KG1 (cell line): Measurements from ENCODE around the gene PLA2G2D.

ENCODE experiments used
- DNase-seq: peaks from one replicate; lab custom pipeline; 2025; lab: John Stamatoyannopoulos, UW

PLA2G2D gene

GRCh38 chr1:20114021-20114648 is 5.2 kb downstream of the PLA2G2D start:
- DNase-seq = no peak

GRCh38 chr1:20112279-20113000 is 6.9 kb downstream of the PLA2G2D start:
- no peak for DNase-seq

- DNase-seq = no peak
These were observed 7.9 kb downstream of the PLA2G2D start for GRCh38 chr1:20111452-20111851.

- DNase-seq = no peak
These were observed 8.7 kb downstream of the PLA2G2D start for GRCh38 chr1:20110679-20111078.

GRCh38 chr1:20109223-20109856 is 10.0 kb downstream of the PLA2G2D start:
- DNase-seq = no peak

GRCh38 chr1:20108366-20109123 is 10.8 kb downstream of the PLA2G2D start:
- DNase-seq = no peak

- no peak for DNase-seq
These were observed 11.5 kb downstream of the PLA2G2D start for GRCh38 chr1:20107796-20108195.

GRCh38 chr1:20107351-20107750 is 12.0 kb downstream of the PLA2G2D start:
- no peak for DNase-seq

GRCh38 chr1:20105856-20106255 is 13.5 kb downstream of the PLA2G2D start:
- no peak for DNase-seq

- no peak for DNase-seq
These were observed 16.5 kb downstream of the PLA2G2D start for GRCh38 chr1:20102875-20103274.

GRCh38 chr1:20100632-20101355 is 18.5 kb downstream of the PLA2G2D start:
- DNase-seq = no peak

- no peak for DNase-seq
These were observed 19.8 kb downstream of the PLA2G2D start for GRCh38 chr1:20099533-20099932.

GRCh38 chr1:20096840-20097447 is 22.4 kb downstream of the PLA2G2D start:
- no peak for DNase-seq

GRCh38 chr1:20095564-20096434 is 23.5 kb downstream of the PLA2G2D start:
- DNase-seq = no peak

- no peak for DNase-seq
These were observed 25.4 kb downstream of the PLA2G2D start for GRCh38 chr1:20093940-20094391.

GRCh38 chr1:20093303-20093702 is 26.0 kb downstream of the PLA2G2D start:
- no peak for DNase-seq

GRCh38 chr1:20090641-20091040 is 28.7 kb downstream of the PLA2G2D start:
- no peak for DNase-seq

GRCh38 chr1:20090119-20090518 is 29.2 kb downstream of the PLA2G2D start:
- DNase-seq = no peak

- DNase-seq = no peak
These were observed 29.8 kb downstream of the PLA2G2D start for GRCh38 chr1:20089328-20090077.

GRCh38 chr1:20087668-20088067 is 31.7 kb downstream of the PLA2G2D start:
- no peak for DNase-seq
